Fibroblast of lung (primary cell): ENCODE results near the gene MTHFD1. TPM values are rescaled to one million over a fixed set of nuclear protein-coding genes. Genes with fewer than 3 reads are reported as not detected.

Source experiments
- DNase-seq, 2 donors: peaks; one replicate each; pipeline versions ENCODE4 v3.0.0 to v3.0.0-alpha.2; 2010; ENCODE audit warnings: low read depth in 2 of 2
- H2AFZ ChIP-seq: 2 replicates; pipeline ENCODE4 v1.5.1; 2012; ENCODE audit warnings: low read length, control low read depth, inconsistent platforms
- H3K27ac ChIP-seq: 2 replicates; pipeline ENCODE4 v1.5.1; 2011; ENCODE audit warnings: low read length, control low read depth; ENCODE audit not compliant: insufficient read depth
- H3K27me3 ChIP-seq: 2 replicates; pipeline ENCODE4 v1.5.1; 2011; ENCODE audit warnings: mild to moderate bottlenecking, low read length; ENCODE audit not compliant: control insufficient read depth, insufficient read depth
- H3K36me3 ChIP-seq: 2 replicates; pipeline ENCODE4 v1.5.1; 2011; ENCODE audit warnings: low read length; ENCODE audit not compliant: control insufficient read depth, insufficient read depth
- H3K4me1 ChIP-seq: 2 replicates; pipeline ENCODE4 v1.5.1; 2011; ENCODE audit warnings: low read length; ENCODE audit not compliant: control insufficient read depth, insufficient read depth; ENCODE audit errors: extremely low read depth
- H3K4me2 ChIP-seq: 2 replicates; pipeline ENCODE4 v1.5.1; 2011; ENCODE audit warnings: low read length, control low read depth; ENCODE audit not compliant: insufficient read depth; ENCODE audit errors: extremely low read depth
- H3K4me3 ChIP-seq, 4 experiments: fragments of 200-600 bp in 1 of 4; sonication (generic) in 1 of 4; replicated peaks in 1 of 4; 2 replicates each; pipeline ENCODE4 v1.5.1; 2011 to 2016; ENCODE audit warnings: low read length in 4 of 4, low read depth in 3 of 4, mild to moderate bottlenecking in 3 of 4, control low read depth in 2 of 4, inconsistent platforms in 1 of 4, mixed read lengths in 1 of 4; ENCODE audit not compliant: insufficient read depth in 1 of 4; ENCODE audit errors: control extremely low read depth in 1 of 4
- H3K79me2 ChIP-seq: 2 replicates; pipeline ENCODE4 v1.5.1; 2012; ENCODE audit warnings: mild to moderate bottlenecking, low read length, inconsistent platforms; ENCODE audit not compliant: control insufficient read depth, insufficient read depth
- H3K9ac ChIP-seq: 2 replicates; pipeline ENCODE4 v1.5.1; 2011; ENCODE audit warnings: mild to moderate bottlenecking, low read length, control low read depth; ENCODE audit not compliant: insufficient read depth
- H3K9me3 ChIP-seq: 2 replicates; pipeline ENCODE4 v1.5.1; 2012; ENCODE audit warnings: low read depth, low read length; ENCODE audit not compliant: control insufficient read depth, insufficient read depth
- H4K20me1 ChIP-seq: 2 replicates; pipeline ENCODE4 v1.5.1; 2011; ENCODE audit warnings: low read length; ENCODE audit not compliant: control insufficient read depth, insufficient read depth; ENCODE audit errors: extremely low read depth
- EZH2 ChIP-seq: IDR thresholded peaks from 2 replicates; pipeline ENCODE4 v1.5.1; 2012; ENCODE audit warnings: low read length, control low read depth, mild to moderate bottlenecking; ENCODE audit errors: missing control alignments
- polyA plus RNA-seq, 2 donors: library from polyadenylated mRNA; depleted of rRNA in 1 of 2; stranded (reverse) in 1 of 2; unstranded in 1 of 2; fragments of >200 nt; gene quantifications; 2 replicates each; pipeline ENCODE4 v1.2.1, GENCODE V29; 2011 to 2012; ENCODE audit warnings: missing spikeins in 1 of 2
- total RNA-seq: library from RNA; depleted of rRNA; stranded (reverse); fragments of >200 nt; gene quantifications from 2 replicates; pipeline ENCODE4 v1.2.1, GENCODE V29; 2014
- TF ChIP-seq, protein P1 (sequence below), 2 donors: IDR thresholded peaks in 1 of 2; conservative IDR thresholded peaks in 1 of 2; 1 replicate in 1 of 2; 2 replicates in 1 of 2; pipeline ENCODE4 v1.5.1; 2011 to 2012; ENCODE audit warnings: low read length in 2 of 2, control low read depth in 1 of 2, inconsistent platforms in 1 of 2, low read depth in 1 of 2, mild to moderate bottlenecking in 1 of 2

Gene MTHFD1
- total and polyA plus RNA-seq, 2 donors (not counting 1 experiment from before 2014, with no cell fraction given): 39.4 to 41.6 TPM

DNA sequence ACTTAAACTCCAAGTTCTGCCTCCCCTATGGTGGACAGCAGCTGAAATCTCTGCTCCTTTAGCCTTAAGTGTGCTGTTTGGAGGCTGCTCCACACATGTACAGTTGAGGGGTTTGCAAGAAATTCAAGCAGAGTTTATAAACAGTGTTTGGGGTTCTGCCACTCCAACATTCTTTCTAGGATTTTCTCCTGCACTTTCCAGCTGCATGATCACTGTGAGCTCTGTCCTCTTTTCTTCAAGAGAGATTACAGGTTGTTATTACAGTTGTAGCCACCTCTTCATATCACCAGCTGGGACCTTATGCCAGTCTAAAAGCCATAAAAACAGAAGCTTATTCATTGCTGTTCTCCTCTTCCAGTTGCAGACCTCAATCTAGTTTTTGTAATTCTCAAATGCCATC, 107.1 kb downstream of the MTHFD1 start:
- no peak overlapping the region for H3K4me2 ChIP-seq
- no peak overlapping the region for H2AFZ ChIP-seq
- H3K27me3 ChIP-seq: no peaks in the 10 kb centered on the region
- no peak for TF ChIP-seq EZH2
- TF ChIP-seq, protein P1, sequence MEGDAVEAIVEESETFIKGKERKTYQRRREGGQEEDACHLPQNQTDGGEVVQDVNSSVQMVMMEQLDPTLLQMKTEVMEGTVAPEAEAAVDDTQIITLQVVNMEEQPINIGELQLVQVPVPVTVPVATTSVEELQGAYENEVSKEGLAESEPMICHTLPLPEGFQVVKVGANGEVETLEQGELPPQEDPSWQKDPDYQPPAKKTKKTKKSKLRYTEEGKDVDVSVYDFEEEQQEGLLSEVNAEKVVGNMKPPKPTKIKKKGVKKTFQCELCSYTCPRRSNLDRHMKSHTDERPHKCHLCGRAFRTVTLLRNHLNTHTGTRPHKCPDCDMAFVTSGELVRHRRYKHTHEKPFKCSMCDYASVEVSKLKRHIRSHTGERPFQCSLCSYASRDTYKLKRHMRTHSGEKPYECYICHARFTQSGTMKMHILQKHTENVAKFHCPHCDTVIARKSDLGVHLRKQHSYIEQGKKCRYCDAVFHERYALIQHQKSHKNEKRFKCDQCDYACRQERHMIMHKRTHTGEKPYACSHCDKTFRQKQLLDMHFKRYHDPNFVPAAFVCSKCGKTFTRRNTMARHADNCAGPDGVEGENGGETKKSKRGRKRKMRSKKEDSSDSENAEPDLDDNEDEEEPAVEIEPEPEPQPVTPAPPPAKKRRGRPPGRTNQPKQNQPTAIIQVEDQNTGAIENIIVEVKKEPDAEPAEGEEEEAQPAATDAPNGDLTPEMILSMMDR (conservative IDR thresholded peaks at IDR 0.05 in 1 of 2, IDR thresholded peaks at IDR 0.05 in 1 of 2; ENCODE audit: low read depth in 1 of 2, low read length in 2 of 2): no peak
- no peak overlapping the region for H3K4me3 ChIP-seq
- DNase-seq: no peak
- no peak overlapping the region for H3K9ac ChIP-seq
- no peak overlapping the region for H3K27ac ChIP-seq
- H3K9me3 ChIP-seq: no peaks in the 10 kb centered on the region
- no peaks in the 10 kb centered on the region for H3K79me2 ChIP-seq
- no peaks in the 10 kb centered on the region for H3K4me1 ChIP-seq
- H4K20me1 ChIP-seq: no peaks in the 10 kb centered on the region
- no peaks in the 10 kb centered on the region for H3K36me3 ChIP-seq

DNA sequence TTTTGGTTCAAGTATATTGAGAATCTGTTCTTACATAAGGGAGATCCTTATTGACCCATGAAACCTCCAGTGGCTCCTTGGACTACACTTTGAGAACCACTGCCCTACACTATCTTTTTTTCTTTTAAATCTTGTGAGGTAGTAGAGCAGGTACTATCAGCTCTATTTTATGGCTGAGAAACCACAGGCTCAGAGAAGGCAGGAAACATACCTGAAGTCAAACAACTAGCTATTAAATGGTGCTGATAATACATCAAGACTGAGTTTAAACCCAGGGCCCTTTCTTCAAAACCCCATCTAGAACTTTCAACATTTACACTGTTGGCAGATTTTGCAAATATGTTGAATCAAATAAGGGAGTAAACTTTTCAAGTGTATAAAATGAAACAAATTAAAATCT, 108.6 kb downstream of the MTHFD1 start:
- Histone ChIP-seq H3K4me2 (no peak overlapping the region), H3K4me1 (peaks cover 2% of the 10 kb centered on the region), H3K4me3 (no peak overlapping the region), H3K36me3 (no peaks in the 10 kb centered on the region), H3K27me3 (no peaks in the 10 kb centered on the region), H3K27ac (no peak overlapping the region), H3K79me2 (peaks cover 5% of the 10 kb centered on the region), H3K9me3 (no peaks in the 10 kb centered on the region), H3K9ac (no peak overlapping the region), H4K20me1 (no peaks in the 10 kb centered on the region), H2AFZ (no peak overlapping the region)
- DNase-seq: no peak
- no peak for TF ChIP-seq EZH2
- TF ChIP-seq, protein P1 (conservative IDR thresholded peaks at IDR 0.05 in 1 of 2, IDR thresholded peaks at IDR 0.05 in 1 of 2; ENCODE audit: low read depth in 1 of 2, low read length in 2 of 2): no peak

DNA sequence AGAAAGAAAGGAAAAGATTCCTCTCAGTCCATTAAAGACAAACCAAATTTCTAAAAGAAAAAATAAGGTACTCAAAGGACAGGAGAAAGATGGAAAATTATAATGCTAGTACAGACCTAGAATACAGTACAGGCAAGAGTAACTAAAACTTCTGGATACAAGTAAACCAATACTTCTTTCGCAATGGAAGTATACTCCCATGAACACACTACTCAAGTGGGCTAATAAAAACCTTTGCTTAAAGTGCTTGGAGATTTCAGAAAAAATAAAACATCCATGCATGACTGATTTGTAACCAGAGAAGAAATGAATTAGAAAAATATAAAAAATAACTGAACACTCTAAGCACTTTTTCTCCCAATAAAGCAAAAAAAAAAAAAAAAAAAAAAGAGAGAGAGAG, 111.9 kb downstream of the MTHFD1 start:
- DNase-seq: peak in 1 of 2 donors; percentile 35
- no peak for TF ChIP-seq EZH2
- TF ChIP-seq, protein P1 (conservative IDR thresholded peaks at IDR 0.05 in 1 of 2, IDR thresholded peaks at IDR 0.05 in 1 of 2; ENCODE audit: low read depth in 1 of 2, low read length in 2 of 2): no peak
- H3K9ac ChIP-seq: no peak overlapping the region
- peaks cover 6% of the 10 kb centered on the region for H3K4me1 ChIP-seq
- H3K4me2 ChIP-seq: no peak overlapping the region
- H3K36me3 ChIP-seq: no peaks in the 10 kb centered on the region
- no peak overlapping the region for H3K4me3 ChIP-seq
- no peaks in the 10 kb centered on the region for H3K27me3 ChIP-seq
- H3K27ac ChIP-seq: no peak overlapping the region
- H3K79me2 ChIP-seq: peaks cover 19% of the 10 kb centered on the region
- H4K20me1 ChIP-seq: no peaks in the 10 kb centered on the region
- H2AFZ ChIP-seq: no peak overlapping the region
- H3K9me3 ChIP-seq: no peaks in the 10 kb centered on the region
